Endothelial cell of hepatic sinusoid (primary cell): ENCODE data around the gene ZNF296.

ENCODE experiments used
- in situ Hi-C: cut with HindIII; loops from 2 replicates; pipeline ENCODE4 v1.10.0; 2017; ENCODE audit warnings: low sequenced_read_pairs

ZNF296 gene

DNA sequence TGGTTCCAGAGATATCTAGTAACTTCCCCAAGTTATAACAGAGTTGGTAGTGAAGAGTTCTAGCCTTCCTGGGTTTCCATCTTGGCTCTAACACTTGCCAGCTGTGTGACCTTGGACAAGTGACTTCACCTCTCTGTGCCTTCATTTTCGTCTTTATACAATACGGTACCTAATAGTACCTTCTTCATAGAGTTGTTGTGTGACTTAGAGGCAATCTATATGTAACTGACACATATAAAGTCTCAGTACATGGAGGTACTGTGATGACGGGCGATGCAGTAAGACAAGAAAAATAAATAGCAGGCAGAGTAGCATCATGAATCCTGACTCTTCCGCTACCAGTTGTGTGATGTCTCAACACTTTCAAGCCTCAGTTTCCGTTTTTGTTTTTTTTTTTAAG lies 45.5 kb downstream of the ZNF296 start:
- in situ Hi-C loops = loop anchor here (25.0 kb wide), 1 partner anchor 106 kb away; no protein-coding TSS in a partner anchor

DNA sequence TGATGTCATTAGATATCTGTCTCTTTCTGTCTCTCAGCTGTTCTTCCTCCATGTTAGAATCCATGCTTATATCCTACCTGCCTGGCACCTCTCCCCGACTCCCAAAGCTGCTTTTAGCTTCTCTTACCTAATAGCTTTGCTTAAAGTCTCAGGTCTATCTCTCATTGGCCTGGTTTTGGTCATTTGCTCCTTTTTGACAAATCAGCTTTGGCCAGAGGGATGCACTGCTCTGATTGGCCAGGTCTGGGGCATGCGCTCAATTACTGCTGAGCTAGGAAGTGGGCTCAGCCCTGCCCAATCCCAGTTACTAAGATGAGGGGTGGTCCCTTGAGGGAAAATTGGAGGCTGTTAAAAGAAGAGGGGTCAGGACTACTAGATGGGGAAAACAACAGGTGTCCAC lies 48.9 kb downstream of the ZNF296 start:
- in situ Hi-C loops = loop anchor here (10.0 to 25.0 kb wide), 2 partner anchors 53 to 110 kb away; no protein-coding TSS in a partner anchor

DNA sequence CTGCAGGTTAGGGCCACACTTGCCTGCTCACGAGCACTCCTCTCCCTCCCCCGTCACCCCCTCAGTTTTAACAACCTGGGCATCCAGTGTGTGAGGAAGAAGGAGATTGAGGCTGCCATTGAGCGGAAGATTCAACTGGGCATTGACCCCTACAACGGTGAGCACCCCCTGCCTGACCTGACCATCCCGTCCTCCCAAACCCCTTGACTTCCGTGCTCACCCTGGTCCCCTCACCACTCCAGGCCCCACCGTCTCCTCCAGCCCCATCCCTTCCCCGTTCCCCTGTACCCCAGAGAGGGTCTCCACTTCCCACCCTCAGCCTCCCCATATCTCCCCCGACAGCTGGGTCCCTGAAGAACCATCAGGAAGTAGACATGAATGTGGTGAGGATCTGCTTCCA lies 51.0 kb downstream of the ZNF296 start:
- in situ Hi-C loops = loop anchor here (10.0 to 25.0 kb wide), 2 partner anchors 50 to 112 kb away; no protein-coding TSS in a partner anchor

DNA sequence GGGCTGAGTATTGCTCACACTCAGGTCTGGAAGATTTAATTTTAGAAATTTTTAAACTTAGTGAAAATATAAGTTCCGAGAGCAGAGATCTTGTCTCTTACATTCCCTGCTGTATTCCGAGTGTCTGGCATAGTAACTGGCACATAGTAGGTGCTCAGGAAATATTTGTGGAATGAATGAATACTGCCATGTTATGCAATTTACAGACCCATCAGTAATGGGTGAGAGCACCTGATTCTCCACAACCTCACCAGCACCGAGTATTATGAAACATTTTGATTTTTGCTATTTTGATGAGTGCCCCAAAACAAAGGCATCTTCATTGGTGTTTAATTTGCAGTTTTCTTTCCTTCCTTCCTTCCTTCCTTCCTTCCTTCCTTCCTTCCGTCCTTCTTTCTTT lies 53.2 kb downstream of the ZNF296 start:
- in situ Hi-C loops = loop anchor here (10.0 kb wide), 1 partner anchor 48 kb away; no protein-coding TSS in a partner anchor

DNA sequence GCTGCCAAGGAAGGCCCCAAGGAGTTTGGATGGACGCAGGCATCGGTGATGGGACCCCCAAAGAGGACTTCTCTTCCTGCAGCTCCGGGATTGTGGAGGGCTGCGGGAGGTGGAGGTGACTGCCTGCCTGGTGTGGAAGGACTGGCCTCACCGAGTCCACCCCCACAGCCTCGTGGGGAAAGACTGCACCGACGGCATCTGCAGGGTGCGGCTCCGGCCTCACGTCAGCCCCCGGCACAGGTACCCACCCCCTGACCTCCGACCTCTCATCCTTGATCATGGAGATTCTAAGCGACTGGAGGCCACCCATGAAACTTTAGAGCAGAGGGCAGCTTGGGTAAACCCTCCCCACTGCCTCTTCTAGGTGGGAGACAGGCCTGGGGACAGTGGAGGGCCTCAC lies 54.3 kb downstream of the ZNF296 start:
- in situ Hi-C loops = loop anchor here (10.0 kb wide), 1 partner anchor 47 kb away; no protein-coding TSS in a partner anchor
